Hippocampal formation (tissue), 2 donors: Measurements from ENCODE around the gene SUSD1.

Experiments used
- DNase-seq, 2 donors: peaks; one replicate each; lab custom pipeline; 2025; lab: John Stamatoyannopoulos, UW

Gene SUSD1

GRCh38 chr9:112065806-112066606 is 109.1 kb downstream of the SUSD1 start:
- DNase-seq, result no peak

- no peak for DNase-seq
Observed at GRCh38 chr9:112064871-112065270, 110.2 kb downstream of the SUSD1 start.

GRCh38 chr9:112063586-112063985 is 111.5 kb downstream of the SUSD1 start:
- no peak for DNase-seq

- no peak for DNase-seq
Observed at GRCh38 chr9:112063151-112063550, 111.9 kb downstream of the SUSD1 start.

GRCh38 chr9:112061152-112061740 is 113.9 kb downstream of the SUSD1 start:
- peak; percentile 28 to 47 for DNase-seq

GRCh38 chr9:112059966-112060320 is 115.2 kb downstream of the SUSD1 start:
- DNase-seq, result no peak

GRCh38 chr9:112059145-112059965 is 115.7 kb downstream of the SUSD1 start:
- peak in 1 of 2 donors; percentile 28 for DNase-seq

GRCh38 chr9:112056996-112057395 is 118.1 kb downstream of the SUSD1 start:
- DNase-seq, result no peak

- DNase-seq, result no peak
Observed at GRCh38 chr9:112054916-112055315, 120.2 kb downstream of the SUSD1 start.

- peak in 1 of 2 donors; percentile 14 for DNase-seq
Observed at GRCh38 chr9:112051812-112052211, 123.3 kb downstream of the SUSD1 start.

- DNase-seq, result no peak
Observed at GRCh38 chr9:112050544-112051475, 124.3 kb downstream of the SUSD1 start.

- DNase-seq, result no peak
Observed at GRCh38 chr9:112049811-112050516, 125.1 kb downstream of the SUSD1 start.

GRCh38 chr9:112048924-112049691 is 126.0 kb downstream of the SUSD1 start:
- no peak for DNase-seq

- DNase-seq, result no peak
Observed at GRCh38 chr9:112047538-112048066, 127.5 kb downstream of the SUSD1 start.

- no peak for DNase-seq
Observed at GRCh38 chr9:112046181-112046580, 128.9 kb downstream of the SUSD1 start.

- DNase-seq, result no peak
Observed at GRCh38 chr9:112044881-112045280, 130.2 kb downstream of the SUSD1 start.

GRCh38 chr9:112044186-112044585 is 130.9 kb downstream of the SUSD1 start:
- no peak for DNase-seq

- no peak for DNase-seq
Observed at GRCh38 chr9:112043423-112043822, 131.7 kb downstream of the SUSD1 start.

GRCh38 chr9:112042769-112043168 is 132.3 kb downstream of the SUSD1 start:
- DNase-seq, result no peak

GRCh38 chr9:112042244-112042638 is 132.9 kb downstream of the SUSD1 start:
- DNase-seq, result no peak
